GM19397 (cell line): Measurements from ENCODE around the gene IFNLR1.

Experiments used
- ATAC-seq: cut with Tn5 transposase; IDR thresholded peaks from one replicate; pipeline ENCODE4 v1.9.1; 2021; ENCODE audit warnings: mild to moderate bottlenecking, moderate library complexity; ENCODE audit not compliant: unreplicated experiment

Gene IFNLR1

GRCh38 chr1:24206083-24206464 lies 19.0 kb upstream of the IFNLR1 start:
- no peak for ATAC-seq

GRCh38 chr1:24205345-24206082 lies 18.4 kb upstream of the IFNLR1 start:
- no peak for ATAC-seq

- ATAC-seq = no peak
These were observed 17.0 kb upstream of the IFNLR1 start for GRCh38 chr1:24204116-24204515.

- ATAC-seq = peak; percentile 55
These were observed 16.3 kb upstream of the IFNLR1 start for GRCh38 chr1:24203404-24203803.

GRCh38 chr1:24202987-24203386 lies 15.9 kb upstream of the IFNLR1 start:
- ATAC-seq = peak; percentile 3

GRCh38 chr1:24202556-24202955 lies 15.5 kb upstream of the IFNLR1 start:
- ATAC-seq = no peak

GRCh38 chr1:24201941-24202440 lies 14.9 kb upstream of the IFNLR1 start:
- no peak for ATAC-seq

GRCh38 chr1:24199291-24199900 lies 12.3 kb upstream of the IFNLR1 start:
- ATAC-seq = no peak

- no peak for ATAC-seq
These were observed 11.7 kb upstream of the IFNLR1 start for GRCh38 chr1:24198766-24199165.

- no peak for ATAC-seq
These were observed 8.8 kb upstream of the IFNLR1 start for GRCh38 chr1:24195874-24196273.

GRCh38 chr1:24195136-24195535 lies 8.0 kb upstream of the IFNLR1 start:
- ATAC-seq = no peak

- no peak for ATAC-seq
These were observed 6.0 kb upstream of the IFNLR1 start for GRCh38 chr1:24193046-24193445.

- ATAC-seq = no peak
These were observed 4.8 kb upstream of the IFNLR1 start for GRCh38 chr1:24191860-24192259.

GRCh38 chr1:24190983-24191461 lies 3.9 kb upstream of the IFNLR1 start:
- peak; percentile 43 for ATAC-seq

GRCh38 chr1:24189528-24189927 lies 2.4 kb upstream of the IFNLR1 start:
- ATAC-seq = no peak

- ATAC-seq = no peak
These were observed 437 bp downstream of the IFNLR1 start for GRCh38 chr1:24186711-24186992.

- no peak for ATAC-seq
These were observed 918 bp downstream of the IFNLR1 start for GRCh38 chr1:24186031-24186710.

- no peak for ATAC-seq
These were observed 2.0 kb downstream of the IFNLR1 start for GRCh38 chr1:24185076-24185475.

GRCh38 chr1:24182061-24182460 lies 5.0 kb downstream of the IFNLR1 start:
- ATAC-seq = no peak

GRCh38 chr1:24181619-24182018 lies 5.5 kb downstream of the IFNLR1 start:
- no peak for ATAC-seq

- no peak for ATAC-seq
These were observed 6.4 kb downstream of the IFNLR1 start for GRCh38 chr1:24180676-24181075.

GRCh38 chr1:24179251-24179840 lies 7.7 kb downstream of the IFNLR1 start:
- no peak for ATAC-seq
